HG03175 (cell line): ENCODE measurements around the gene ZIM2.
"Not testable (repeated sequence)": the region's sequence is repeated elsewhere in the genome, so short reads cannot be mapped to it uniquely, and the experiment has no call there.

Experiments
- ATAC-seq: cut with Tn5 transposase; IDR thresholded peaks from one replicate; pipeline ENCODE4 v1.9.1; 2021; ENCODE audit warnings: mild to moderate bottlenecking, moderate library complexity; ENCODE audit not compliant: unreplicated experiment

Gene ZIM2

DNA sequence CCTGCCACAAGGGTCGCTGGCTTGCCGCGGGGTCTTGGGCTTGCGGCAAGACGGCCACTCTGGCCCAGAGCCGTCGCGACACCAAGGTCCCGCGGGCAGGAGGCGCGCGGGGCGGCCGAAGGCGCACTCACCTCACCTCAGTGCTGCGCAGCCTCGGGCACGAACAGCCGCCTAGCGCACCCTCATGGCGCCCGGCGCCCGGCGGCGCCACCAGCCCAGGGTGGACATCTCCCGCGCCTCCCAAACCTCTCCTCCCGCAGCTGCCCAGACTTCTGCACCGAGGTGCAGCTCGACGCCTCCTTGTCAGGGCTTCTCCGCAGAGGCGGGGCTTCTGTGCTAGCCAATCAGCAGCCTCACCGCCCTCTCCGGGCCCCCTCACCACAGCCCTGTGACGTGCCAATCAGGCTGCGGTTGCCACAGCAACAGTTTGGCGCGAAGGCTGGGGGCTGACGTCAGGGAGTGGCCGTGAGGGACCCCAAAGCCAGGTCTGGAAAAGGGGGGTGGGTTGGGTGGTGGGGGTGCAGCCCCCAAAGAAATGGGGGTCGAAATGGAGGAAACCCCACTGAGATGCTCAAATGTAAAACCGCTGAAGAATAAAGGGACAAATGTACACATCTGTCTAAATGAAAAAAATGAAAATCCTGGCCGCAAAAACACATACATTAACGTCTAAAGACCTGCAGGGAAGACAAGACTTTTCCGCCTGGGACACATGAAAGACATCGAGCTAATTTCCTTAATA, at the start of gene ZIM2, which contains the start of gene PEG3:
ZIM2 (minus strand) TSS at position 276 of the 742 bp plus-strand sequence. CDS start 16,449 bp downstream, outside the sequence.
PEG3 (minus strand) TSS at position 276 of the 742 bp plus-strand sequence. CDS start 16,071 bp downstream, outside the sequence.
- no peak for ATAC-seq

DNA sequence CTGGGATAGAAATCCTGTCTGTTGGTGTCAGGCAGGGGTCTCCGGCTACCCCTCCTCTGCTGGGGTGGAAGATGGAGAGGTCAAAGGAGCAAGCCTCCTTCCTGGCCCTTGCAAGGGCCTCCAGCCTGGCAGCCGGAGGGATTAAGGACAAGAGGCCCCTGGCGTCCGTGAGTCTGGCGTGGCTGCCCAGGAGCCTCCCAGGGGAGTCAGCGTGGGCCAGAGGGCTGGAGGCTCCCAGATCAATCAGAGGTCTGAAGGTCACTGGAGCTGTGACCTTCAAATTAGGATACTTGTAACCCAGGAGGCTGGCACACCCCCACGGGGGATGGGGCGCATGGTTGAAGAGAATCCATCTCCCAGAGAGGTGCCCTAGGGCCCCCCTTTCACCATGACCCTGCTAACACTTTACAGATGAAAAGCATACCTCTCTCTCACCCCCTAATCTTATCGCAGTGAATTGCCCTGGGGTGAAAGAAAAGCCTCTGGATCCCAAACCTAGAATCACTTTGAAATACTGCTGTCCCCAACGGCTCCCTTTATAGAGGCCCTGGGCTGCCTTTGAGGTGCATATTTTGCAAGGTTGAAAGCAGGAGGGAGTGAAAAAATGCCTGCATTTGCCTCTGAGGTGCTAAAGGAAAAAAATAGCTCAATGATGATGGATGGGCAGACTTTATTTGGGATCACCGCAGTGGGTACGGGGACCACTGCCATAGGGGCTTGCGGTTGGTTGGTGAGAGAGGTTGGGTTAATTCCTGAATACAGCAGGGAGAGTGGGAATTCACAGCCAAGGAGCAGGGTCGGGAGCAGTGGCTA, 44.9 kb upstream of the ZIM2 start:
- ATAC-seq, result no peak

DNA sequence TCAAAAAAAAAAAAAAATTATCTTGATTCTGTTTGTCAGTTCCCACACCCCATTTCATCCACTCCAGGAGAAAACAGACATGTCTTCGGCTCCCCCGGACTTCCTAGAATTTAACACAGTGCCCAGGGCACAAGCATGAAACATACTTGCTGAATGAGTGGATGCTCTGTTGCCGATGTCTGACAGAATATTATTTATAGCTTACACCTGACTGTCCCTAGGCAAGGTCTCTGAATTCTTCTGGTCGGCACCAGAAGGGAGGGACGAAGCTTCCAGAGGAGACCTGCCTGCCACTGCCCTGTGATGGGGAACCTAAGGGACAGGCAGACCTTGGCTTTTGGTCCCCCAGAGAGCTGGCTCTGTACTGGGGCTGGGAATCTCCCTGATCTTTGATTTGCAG, 43.9 kb upstream of the ZIM2 start:
- ATAC-seq, result no peak

DNA sequence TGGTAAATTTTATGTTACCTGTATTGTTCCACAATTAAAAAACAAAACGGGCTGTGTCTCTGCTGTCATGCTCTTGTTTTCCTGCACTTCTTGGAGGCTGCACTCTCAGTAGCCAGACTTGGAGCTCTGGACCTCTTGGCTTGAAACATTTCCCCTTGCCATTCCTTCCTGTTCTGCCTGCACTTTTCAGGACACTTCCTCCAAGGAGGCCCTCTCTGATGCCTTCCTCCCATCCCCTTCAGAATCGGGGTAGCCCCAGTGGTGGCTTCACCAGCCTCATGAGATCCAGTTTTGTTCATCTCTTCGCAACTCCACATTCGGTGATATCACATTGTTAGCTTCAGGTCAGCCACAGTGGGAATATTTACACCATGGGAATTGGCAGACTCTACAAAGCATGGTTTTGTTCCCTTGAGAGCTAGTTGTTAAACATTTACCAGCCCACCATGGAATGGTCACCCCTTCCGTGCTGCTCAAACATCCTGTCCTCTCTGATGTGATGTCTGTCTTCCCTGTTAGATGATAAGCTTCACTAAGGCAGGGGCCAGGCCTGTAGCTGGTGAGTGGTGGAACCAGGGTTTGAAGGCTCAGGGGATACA, 40.2 kb upstream of the ZIM2 start:
- no peak for ATAC-seq

DNA sequence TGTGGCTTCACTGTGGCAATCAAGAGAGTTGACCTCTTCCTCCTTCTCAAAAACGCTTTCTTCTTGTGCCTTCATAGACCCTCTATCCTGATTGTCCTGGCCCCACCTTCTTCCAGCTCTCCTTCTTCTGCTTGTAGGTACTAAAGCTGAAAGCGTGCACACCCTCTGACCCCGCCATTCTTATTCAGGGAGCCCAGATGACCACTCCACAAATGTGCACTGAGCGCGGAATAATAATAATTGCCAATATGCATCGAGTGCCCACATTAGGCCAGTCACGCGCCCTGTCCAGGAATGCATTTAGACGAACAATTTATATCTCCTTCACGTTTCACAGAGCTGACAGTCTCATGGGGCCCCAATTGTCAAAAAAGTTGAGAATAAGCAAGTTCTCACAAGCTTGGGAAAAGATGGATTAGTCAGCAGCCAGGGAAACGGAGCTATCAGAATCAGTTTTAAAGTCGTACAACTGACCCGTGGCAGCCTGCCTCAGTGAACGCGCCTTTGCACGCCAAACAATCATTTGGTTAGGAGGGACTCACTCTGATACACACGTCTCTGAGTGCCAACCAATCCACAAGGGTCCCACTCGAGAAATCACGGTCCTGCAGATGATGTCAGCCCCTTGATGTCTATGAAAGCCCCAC, 36.7 kb upstream of the ZIM2 start:
- ATAC-seq, result no peak

DNA sequence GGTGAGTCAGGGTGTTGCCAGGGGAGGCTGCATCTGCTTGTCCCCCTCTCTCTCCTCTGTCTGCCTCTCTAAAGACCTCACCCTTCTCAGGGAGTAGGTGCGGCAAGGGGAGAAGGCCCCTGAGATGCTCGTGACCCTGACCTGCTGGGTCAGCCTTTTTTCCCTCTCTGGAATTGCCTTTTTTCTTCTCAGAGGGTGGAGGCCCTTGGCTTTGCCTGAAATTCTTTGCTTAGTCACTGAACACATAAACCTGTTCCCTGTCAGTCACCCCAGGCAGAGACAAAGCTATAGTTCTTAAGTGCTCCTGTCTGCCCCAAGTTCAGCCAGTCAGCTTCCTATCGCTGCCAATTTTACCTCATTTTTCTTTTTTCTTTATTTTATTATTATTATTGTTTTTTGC, 35.2 kb upstream of the ZIM2 start:
- ATAC-seq, result no peak

DNA sequence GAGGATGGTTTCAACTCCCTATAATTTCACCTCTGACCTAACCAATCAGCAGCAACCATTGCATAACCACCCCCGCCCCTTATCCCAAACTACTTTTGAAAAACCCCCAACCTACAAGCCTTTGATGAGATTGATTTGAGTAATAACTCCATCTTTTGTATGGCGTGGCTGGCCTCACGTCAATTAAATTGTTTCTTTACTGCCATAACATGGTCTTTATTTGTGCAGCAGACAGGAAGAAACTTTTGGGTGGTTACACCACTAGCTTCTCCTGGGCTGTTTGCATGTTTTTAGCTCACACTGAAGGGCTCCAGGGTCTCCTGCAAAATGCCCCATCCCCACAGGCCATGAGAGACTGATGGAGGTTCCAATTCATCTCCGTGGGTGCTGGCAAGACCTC, 34.0 kb upstream of the ZIM2 start:
- ATAC-seq, result no peak

DNA sequence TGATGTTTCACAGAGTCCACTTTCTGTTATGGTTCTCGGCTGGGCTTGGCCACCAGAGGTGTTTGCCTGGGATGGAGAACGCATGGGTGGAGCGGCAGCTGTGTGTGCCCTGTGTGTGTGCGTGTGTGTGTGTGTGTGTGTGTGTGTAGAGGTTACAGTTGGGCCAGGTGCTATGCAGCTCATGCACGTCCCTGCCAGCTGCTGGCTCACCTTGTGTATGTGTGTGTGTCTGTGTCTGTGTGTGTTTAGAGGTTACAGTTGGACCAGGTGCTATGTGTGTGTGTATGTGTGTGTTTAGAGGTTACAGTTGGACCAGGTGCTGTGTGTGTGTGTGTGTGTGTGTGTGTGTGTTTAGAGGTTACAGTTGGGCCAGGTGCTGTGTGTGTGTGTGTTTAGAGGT, 33.0 kb upstream of the ZIM2 start:
- no peak for ATAC-seq

DNA sequence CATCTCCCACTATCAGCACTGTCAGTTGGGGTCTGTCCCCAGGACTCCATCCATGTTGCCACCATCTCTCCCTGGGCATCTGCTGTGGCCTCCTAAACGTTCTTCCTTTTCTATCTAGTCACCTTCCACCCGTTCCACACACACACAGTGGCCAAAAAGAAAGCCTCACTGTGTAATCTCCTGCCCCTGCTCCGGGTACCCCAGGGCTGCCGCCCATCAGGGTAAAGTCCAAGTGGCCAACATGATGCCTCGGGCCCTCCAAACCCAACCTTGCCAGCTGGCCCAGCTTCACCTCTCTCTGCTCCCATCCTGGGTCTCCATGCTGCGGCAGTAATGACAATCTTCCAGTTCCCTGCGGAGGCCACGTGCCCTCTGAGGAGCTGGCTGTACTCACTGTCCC, 29.4 kb upstream of the ZIM2 start:
- ATAC-seq, result no peak

DNA sequence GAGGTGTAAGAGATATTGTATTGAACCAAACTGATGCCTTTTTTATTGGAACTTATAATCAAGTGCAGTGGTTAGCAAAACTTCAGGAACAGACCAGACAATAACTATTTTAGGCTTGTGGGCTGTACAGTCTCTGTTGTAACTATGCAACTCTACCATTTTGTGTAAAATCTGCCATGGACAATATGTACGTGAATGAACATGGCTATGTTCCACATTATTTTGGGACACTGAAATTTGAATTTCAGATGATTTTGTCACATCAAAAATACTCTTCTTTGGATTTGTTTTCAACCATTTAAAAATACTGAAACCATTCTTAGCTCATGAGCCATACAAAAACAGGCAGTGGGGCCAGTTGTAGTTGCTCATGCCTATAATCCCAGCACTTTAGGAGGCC, 27.9 kb upstream of the ZIM2 start:
- no peak for ATAC-seq

DNA sequence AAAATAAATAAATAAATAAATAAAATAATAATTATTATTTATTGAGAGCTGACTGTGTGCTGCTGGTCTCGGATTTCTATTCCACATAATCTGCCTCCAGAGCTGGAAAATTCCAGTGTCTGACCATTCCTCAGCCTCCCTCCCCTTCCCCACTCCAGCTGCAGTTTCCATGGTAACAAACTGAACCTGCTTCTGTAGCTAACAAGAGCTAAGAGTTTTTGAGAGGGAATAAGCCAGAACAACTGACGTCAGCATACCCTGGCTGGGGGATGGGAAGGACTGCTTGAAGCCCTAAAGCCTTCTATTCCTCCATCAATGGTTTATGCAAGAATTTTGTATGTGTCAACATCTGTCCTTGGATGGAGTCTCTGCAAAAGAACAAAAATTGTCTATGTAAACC, 26.0 kb upstream of the ZIM2 start:
- ATAC-seq, result no peak

DNA sequence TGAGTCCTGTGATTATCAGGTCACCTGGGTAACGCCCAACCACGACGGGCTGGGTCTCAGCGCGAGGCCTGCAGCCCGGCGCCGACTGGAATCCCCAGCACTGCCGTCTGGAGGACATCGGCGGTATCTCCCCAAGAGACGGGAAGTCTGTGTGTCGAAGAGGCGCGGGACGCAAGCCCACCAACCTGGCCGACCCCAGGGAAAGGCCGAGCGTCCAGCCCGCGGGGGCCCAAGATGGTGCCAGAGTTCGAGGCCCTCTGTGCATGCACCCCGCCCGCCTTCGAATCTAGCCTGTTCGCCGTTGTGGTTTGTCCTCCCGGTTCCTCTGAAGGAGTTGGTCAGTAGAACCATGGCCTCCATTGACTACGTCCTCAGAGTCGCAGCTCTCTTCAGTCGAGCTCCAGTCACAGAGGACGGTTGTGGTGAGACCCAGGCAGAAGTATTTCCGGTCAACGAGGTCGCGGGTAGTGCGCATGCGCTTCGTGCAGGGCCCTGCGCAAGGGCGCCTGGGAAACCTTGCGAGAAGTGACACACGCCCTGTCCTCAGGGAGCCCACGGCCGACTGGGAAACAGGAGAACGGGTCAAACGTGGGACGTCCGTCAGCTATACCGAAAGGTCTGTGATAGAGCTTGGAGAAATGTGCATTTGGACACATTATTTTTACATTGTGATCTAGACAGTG, 24.1 kb upstream of the ZIM2 start:
- ATAC-seq, result no peak

DNA sequence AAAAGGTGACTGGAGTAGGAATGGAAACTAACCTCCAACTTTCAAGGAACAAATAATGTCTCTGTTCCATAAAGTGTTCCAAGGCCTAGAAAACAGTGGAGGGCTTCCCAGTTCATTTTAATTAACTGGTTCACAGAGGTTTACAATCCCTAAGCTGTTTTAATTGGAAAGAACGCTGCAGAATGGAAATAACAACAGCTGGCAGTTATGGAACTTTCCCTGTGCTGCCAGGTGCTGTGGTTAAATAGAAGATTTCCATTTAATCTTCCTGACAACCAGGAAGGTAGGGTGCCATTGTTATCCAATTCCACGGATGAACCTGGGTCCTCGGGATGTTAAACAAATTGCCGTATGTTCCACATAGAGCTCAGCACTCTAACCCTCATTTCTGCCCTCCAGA, 22.2 kb upstream of the ZIM2 start:
- ATAC-seq, result no peak

DNA sequence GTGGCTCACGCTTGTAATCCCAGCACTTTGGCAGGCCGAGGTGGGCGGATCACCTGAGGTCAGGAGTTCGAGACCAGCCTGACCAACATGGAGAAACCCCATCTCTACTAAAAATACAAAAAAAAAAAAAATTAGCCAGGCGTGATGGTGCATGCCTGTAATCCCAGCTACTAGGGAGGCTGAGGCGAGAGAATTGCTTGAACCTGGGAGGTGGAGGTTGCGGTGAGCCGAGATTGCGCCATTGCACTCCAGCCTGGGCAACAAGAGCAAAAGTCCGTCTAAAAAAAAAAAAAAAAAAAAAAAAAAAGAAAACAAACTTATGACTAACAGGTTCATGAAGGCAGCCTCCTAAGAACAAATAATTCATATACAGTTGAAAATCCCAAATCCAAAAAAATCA, 19.9 kb upstream of the ZIM2 start:
- not testable (repeated sequence) for ATAC-seq

DNA sequence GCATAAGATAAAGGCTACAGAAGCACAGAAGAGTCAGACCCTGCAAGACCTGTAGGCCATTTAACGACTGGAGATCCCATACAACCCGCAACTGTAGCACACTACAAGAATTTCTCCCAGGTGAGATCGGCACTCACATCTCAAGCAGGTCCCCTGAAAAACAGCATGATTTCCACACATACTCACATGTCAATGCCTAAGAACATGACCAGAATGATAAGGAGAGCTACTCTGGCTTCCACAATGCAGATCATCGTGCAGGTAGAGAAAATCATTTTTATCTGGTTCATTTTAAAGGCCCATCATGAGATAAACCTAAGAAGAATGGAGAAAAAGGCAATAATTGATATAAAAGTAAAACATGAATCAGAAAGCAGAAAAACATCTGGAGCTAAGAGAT, 17.5 kb upstream of the ZIM2 start:
- no peak for ATAC-seq

DNA sequence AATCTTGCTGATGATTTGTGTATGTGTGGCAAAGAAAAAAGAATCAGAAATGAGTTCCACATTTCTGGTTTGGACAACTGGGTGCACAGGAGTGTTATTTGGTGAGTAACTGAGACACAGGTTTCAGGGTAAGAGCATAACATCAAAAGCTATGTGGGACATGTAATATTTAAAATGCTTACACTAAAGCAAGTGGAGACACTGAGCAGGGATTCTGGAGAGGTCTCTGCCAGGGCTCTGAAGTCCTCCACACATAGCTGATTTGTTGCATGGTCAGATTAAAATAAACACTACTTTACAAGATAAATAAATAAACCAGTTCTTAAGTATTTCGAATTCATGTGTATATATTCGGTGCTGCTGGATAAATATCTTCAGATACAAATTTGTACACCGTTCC, 16.3 kb upstream of the ZIM2 start:
- no peak for ATAC-seq

DNA sequence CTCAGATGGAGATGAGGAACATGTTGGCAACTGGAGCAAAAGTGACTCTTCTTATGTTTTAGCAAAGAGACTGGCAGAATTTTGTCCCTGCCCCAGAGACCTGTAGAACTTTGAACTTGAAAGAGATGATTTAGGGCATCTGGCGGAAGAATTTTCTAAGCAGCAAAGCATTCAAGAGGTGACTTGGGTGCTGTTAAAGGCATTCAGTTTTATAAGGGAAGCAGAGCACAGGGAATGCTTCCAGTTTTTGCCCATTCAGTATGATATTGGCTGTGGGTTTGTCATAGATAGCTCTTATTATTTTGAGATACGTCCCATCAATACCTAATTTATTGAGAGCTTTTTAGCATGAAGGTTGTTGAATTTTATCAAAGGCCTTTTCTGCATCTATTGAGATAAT, 11.8 kb upstream of the ZIM2 start:
- not testable (repeated sequence) for ATAC-seq

DNA sequence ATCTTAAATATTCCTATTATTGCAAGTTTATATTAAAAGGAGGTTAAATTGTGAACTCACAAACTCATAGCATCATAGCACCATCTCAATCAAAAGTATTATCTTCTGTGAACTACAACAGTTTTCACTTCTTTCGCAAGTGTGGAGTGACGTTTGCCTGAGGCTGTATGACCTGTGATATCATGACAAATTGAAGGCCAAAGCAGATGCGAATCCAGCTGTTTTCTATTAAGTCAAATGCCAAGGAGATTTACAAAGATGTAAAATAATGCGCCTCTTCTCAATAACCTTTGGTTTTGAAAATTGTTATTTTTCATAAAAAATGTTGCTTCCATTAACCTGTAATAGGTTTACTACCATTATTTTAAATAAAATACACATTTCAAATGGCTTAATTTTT, 7.6 kb upstream of the ZIM2 start:
- ATAC-seq, result no peak

DNA sequence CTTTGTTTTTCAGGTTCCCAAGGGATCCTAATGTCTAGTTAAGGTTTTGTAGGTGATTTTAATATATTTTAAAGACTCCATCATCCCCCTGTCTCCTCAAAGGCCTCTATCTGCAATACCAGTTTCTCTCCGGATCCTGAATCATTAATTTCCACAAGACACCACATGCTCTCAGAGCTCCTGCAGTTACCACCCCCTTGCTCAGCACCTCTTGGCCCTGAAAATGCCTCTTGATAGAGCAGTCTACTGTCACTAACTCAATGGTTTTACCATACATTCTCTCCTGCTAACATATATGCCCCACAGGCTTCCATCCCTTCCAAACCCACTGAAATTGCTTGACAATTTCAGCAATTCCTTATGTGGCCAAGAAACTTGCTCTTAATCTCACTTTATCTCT, 1.9 kb upstream of the ZIM2 start:
- ATAC-seq, result no peak

DNA sequence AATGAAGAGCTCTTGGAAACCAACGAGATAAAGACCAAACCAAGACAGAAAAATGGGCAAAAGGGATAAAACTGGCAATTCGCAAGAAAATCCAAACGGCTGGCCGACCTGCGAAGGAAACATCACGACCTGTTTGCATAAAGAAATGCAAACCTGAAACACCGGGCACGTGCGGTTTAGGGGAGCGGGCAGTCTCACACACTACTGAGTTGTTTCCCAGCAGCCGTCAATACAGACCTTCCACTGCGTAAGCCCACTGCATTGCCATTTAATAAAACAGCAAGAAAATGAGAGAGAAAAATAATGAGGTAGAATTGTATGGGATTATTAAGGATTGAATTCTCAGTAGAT, 642 bp upstream of the ZIM2 start:
- ATAC-seq, result no peak
